GM18873 (cell line): Measurements from ENCODE around the gene RBPJL.

ENCODE experiments used
- ATAC-seq: cut with Tn5 transposase; IDR thresholded peaks from one replicate; pipeline ENCODE4 v1.9.1; 2021; ENCODE audit warnings: mild to moderate bottlenecking, moderate library complexity, moderate number of reproducible peaks; ENCODE audit not compliant: unreplicated experiment, low FRiP score

The RBPJL gene, protein sequence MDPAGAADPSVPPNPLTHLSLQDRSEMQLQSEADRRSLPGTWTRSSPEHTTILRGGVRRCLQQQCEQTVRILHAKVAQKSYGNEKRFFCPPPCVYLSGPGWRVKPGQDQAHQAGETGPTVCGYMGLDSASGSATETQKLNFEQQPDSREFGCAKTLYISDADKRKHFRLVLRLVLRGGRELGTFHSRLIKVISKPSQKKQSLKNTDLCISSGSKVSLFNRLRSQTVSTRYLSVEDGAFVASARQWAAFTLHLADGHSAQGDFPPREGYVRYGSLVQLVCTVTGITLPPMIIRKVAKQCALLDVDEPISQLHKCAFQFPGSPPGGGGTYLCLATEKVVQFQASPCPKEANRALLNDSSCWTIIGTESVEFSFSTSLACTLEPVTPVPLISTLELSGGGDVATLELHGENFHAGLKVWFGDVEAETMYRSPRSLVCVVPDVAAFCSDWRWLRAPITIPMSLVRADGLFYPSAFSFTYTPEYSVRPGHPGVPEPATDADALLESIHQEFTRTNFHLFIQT

GRCh38 chr20:45306431-45306982 lies at the start of gene RBPJL:
RBPJL (plus strand) TSS chr20:45306840; CDS start chr20:45306923, 83 bp downstream.
- no peak for ATAC-seq

- ATAC-seq = no peak
Measured at GRCh38 chr20:45257161-45257560, 49.5 kb upstream of the RBPJL start.

DNA sequence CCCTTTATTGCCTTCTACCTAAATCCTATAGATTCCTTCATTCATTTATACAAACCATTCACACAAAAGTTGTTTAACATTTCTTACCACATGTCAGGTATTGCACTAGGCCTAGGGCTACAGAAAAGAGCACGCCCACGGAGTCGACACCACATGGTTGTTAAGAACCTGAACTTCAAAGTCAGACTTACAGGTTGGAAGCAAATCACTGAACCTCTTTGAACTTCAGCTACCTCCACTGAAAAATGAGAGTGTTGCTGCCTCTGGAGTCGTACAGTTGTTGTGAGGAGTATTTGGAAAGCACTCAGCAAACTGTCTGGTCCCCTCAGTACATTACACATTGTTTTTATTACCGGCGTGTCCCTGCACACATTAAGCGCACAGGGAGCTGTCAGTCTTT lies 48.9 kb upstream of the RBPJL start:
- no peak for ATAC-seq

GRCh38 chr20:45258259-45258658 lies 48.4 kb upstream of the RBPJL start:
- ATAC-seq = no peak

GRCh38 chr20:45258664-45259063 lies 48.0 kb upstream of the RBPJL start:
- no peak for ATAC-seq

DNA sequence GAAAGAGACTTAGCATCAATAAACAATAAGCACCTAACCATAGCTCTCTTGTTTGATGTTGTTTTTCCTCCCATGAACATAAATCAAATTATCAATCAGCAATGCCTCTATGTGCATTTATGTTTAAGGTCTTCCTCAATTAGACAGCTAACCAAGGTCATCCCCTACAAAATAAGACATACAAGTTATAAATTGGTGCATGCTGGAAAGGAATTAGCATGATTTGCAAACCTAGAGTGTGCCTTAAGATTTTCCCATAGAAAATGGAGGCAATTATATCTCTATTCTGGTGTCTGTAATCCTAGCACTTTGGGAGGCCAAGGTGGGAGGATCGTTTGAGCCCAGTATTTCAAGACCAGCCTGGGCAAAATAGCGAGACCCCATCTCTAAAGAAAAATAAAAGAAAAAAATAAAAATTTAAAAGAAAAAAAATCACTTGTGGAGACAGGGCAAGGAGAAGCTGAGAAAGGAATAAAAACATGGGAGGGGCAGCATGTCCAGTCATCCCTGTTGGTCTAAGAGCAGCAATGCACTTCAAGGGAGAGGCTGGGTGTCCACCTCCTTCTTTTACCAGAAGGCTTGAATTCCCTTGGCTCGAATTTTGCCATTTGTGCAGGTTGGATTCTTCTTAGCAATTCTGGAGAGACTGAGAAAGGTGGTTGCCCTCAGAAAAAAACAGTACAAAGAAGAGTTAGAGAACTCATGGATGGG lies 42.9 kb upstream of the RBPJL start:
- ATAC-seq = no peak

DNA sequence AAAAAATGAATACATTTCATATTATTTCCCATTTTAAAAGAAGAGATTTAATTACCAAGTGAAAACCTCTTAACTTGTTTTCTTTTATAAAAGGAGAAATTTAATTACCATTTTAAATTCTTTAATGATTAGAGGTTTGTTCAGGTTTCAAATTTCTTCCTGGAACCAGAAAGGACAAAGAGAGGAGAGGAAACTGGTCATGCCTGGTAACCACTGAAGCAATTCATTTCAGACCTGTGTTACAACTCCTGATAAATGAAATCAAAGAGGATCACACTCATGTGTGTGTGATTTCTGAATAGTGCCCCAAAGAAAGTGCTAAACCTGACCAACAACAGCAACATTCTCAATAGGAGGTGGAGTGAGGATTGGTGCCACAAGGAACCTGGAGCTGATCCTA lies 39.7 kb upstream of the RBPJL start:
- no peak for ATAC-seq

GRCh38 chr20:45268531-45268930 lies 38.1 kb upstream of the RBPJL start:
- ATAC-seq = no peak

GRCh38 chr20:45269056-45269455 lies 37.6 kb upstream of the RBPJL start:
- no peak for ATAC-seq

GRCh38 chr20:45269754-45270270 lies 36.8 kb upstream of the RBPJL start:
- no peak for ATAC-seq

DNA sequence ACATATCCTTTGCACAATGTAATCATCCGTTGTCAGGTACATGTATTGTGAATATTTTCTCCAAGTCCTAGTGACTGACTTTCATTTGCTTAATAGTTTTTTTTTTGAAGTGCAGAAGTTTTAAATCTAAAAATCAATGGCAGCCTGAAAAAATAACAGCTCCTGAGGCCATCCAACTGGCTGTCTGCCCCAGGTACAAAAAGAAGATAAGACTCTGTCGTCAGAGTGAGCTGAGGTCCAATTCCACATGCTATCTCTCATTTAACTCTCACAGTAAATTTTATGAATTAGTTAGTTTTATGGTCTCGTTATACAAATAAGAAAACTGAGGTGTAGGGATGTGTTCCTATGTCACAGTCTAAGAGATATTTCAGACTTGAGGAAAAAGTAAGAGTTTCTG lies 31.3 kb upstream of the RBPJL start:
- no peak for ATAC-seq

GRCh38 chr20:45279992-45280391 lies 26.6 kb upstream of the RBPJL start:
- ATAC-seq = no peak

GRCh38 chr20:45282700-45283550 lies 23.7 kb upstream of the RBPJL start:
- no peak for ATAC-seq

- no peak for ATAC-seq
Measured at GRCh38 chr20:45283551-45284057, 23.0 kb upstream of the RBPJL start.

- ATAC-seq = no peak
Measured at GRCh38 chr20:45288376-45288775, 18.3 kb upstream of the RBPJL start.

DNA sequence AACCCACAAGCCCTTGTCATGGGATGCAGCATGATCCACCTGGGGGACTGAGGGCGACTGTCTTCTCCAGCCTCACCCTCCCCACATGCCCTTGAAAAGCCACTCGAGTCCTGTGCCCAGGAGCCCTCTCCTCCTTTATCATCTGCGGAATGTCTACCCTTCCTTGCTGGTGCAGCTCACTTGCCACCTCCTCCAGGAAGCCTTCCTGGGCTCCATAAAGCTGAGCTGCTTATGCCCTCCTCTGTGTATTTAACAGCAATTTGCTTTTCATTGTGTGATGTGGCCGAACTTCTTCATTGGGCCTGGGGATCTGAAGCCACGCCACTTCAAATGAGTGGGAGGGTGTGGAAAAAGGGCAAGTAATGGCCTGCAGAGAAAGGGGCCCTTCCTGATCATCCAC lies 17.8 kb upstream of the RBPJL start:
- no peak for ATAC-seq

DNA sequence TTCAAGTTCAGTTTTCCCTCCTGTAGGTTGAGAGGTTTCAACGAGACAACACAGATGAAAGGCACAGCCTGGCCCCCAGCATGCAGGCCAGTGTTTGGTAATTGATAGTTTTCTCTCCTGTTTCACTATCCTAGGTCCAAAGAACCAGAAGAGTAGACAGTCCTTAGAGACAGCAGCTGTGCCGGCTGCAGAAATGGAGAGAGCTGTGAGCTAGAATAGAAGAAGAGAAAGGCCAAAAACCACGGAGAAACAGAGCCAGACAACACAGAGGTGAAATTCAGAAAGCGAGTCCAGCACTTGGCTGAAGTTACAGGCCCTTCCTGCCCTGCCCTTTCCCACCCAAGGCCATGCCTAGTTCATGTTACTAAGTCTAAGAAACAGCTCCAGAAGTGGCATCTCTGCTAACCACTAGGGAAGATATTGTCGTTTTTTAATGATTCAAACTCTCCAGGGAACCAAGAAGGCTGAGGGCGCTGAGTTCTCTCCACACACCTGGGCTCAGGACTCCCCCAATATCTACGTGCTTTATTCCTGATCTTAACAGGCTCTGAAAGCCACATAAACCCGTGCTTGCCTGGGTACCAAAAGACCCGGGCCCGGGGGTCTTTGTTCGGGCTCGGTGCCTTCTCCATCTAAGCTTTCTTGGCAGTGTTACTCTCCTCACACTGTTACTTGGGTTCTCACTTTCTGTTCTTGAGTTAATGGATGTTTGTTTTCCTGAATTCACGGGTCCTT lies 16.5 kb upstream of the RBPJL start:
- no peak for ATAC-seq

- ATAC-seq = no peak
Measured at GRCh38 chr20:45290677-45291355, 15.8 kb upstream of the RBPJL start.

DNA sequence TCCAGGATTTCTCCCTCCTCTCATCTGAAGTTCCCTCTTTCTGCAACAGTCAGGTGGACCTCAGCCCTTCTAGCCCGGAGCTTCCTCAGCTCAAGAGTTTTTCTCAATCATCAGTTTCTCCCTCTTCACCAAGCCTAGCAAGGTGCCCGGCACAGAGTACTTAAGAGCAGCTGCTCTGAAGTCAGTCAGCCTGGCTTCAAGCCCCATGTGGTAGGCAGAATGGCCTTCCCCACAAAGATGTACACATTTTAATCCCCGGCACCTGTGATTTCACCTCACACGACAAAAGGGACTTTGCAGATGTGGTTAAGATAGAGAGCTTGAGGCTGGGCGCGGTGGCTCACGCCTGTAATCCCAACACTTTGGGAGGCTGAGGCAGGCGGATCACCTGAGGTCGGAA lies 15.1 kb upstream of the RBPJL start:
- ATAC-seq = no peak
